Lower leg skin (tissue), 4 donors: ENCODE measurements around the gene GADD45A. TPM values are rescaled to one million over a fixed set of nuclear protein-coding genes. Genes with fewer than 3 reads are reported as not detected.
A peak's percentile ranks its signal among the peaks of the same experiment; 100 is the strongest.

Experiments used
- DNase-seq, 2 donors: peaks; one replicate each; pipeline ENCODE4 v3.0.0-alpha.2; 2019; ENCODE audit warnings: low spot score in 2 of 2
- H3K4me3 ChIP-seq: fragments of 200-600 bp; sonication (generic); 2 replicates; pipeline ENCODE4 v1.5.1; 2017; ENCODE audit warnings: mild to moderate bottlenecking, low read depth; ENCODE audit not compliant: poor library complexity, severe bottlenecking
- CTCF ChIP-seq, 3 donors: fragments of 450-650 bp; IDR thresholded peaks; one replicate each; pipeline ENCODE4 v1.5.1; 2016; ENCODE audit warnings: antibody characterized with exemption in 3 of 3, mild to moderate bottlenecking in 3 of 3, moderate library complexity in 2 of 3
- POLR2A ChIP-seq, 2 donors: fragments of 450-650 bp; IDR thresholded peaks; one replicate each; pipeline ENCODE4 v1.6.1; 2016 to 2017; ENCODE audit warnings: antibody characterized with exemption in 2 of 2, mild to moderate bottlenecking in 1 of 2, moderate library complexity in 1 of 2
- WGBS, 2 donors: methylation state at CpG; one replicate each; pipeline ENCODE4 v1.1.5; 2018; 5-methylcytosine and 5-hydroxymethylcytosine counted together
- intact Hi-C: fragments of 100-400 bp; cut with DNase I; formaldehyde crosslinking; loops from one replicate; pipeline ENCODE4 v1.15.0; 2023; ENCODE audit warnings: low total_unique reads
- total RNA-seq, 4 donors: library from RNA; depleted of rRNA; stranded (reverse); fragments of >200 nt; gene quantifications; one replicate each; pipeline ENCODE4 v1.1.0, GENCODE V29; 2016

GADD45A gene
- total RNA-seq, 4 donors from 2014 or later, result 25.2 to 44.4 (median 29.0) TPM

- DNase-seq, result no peak
- intact Hi-C loops, result no loop called here
- TF ChIP-seq CTCF (IDR thresholded peaks at IDR 0.05), result no peak
- no peak for TF ChIP-seq POLR2A (IDR thresholded peaks at IDR 0.05)
- WGBS, 2 donors, result 74 to 82% methylated on average over 6 of the region's 6 CpGs
- no peak overlapping the region for H3K4me3 ChIP-seq
Observed at GRCh38 chr1:67732750-67733151, 47.8 kb downstream of the GADD45A start.

- TF ChIP-seq POLR2A (IDR thresholded peaks at IDR 0.05) (no peak), CTCF (IDR thresholded peaks at IDR 0.05) (no peak)
- intact Hi-C loops, result no loop called here
- no peak for DNase-seq
- 50 to 69% methylated on average over 4 of the region's 4 CpGs for WGBS, 2 donors
- no peak overlapping the region for H3K4me3 ChIP-seq
Observed at GRCh38 chr1:67733681-67734322, 48.8 kb downstream of the GADD45A start.

- H3K4me3 ChIP-seq, result no peak overlapping the region
- DNase-seq, result no peak
- WGBS, 2 donors, result 85 to 93% methylated on average over 3 of the region's 3 CpGs
- no peak for TF ChIP-seq POLR2A (IDR thresholded peaks at IDR 0.05)
- TF ChIP-seq CTCF (IDR thresholded peaks at IDR 0.05), result no peak
- intact Hi-C loops, result no loop called here
Observed at GRCh38 chr1:67734323-67734690, 49.3 kb downstream of the GADD45A start.

- no peak for DNase-seq
- H3K4me3 ChIP-seq, result no peak overlapping the region
- no peak for TF ChIP-seq POLR2A (IDR thresholded peaks at IDR 0.05)
- no peak for TF ChIP-seq CTCF (IDR thresholded peaks at IDR 0.05)
- WGBS, 2 donors, result 33 to 43% methylated on average over 3 of the region's 3 CpGs
- intact Hi-C loops, result no loop called here
Observed at GRCh38 chr1:67735206-67735605, 50.2 kb downstream of the GADD45A start.

GRCh38 chr1:67735806-67736627 lies 51.0 kb downstream of the GADD45A start:
- DNase-seq, result peak; percentile 87 to 95
- no peak for TF ChIP-seq POLR2A (IDR thresholded peaks at IDR 0.05)
- TF ChIP-seq CTCF (IDR thresholded peaks at IDR 0.05), result no peak
- no peak overlapping the region for H3K4me3 ChIP-seq
- 8 to 15% methylated on average over 10 to 11 of the region's 11 CpGs for WGBS, 2 donors
- intact Hi-C loops, result no loop called here
